Measurements from ENCODE around the gene OLIG1.

OLIG1 gene

DNA sequence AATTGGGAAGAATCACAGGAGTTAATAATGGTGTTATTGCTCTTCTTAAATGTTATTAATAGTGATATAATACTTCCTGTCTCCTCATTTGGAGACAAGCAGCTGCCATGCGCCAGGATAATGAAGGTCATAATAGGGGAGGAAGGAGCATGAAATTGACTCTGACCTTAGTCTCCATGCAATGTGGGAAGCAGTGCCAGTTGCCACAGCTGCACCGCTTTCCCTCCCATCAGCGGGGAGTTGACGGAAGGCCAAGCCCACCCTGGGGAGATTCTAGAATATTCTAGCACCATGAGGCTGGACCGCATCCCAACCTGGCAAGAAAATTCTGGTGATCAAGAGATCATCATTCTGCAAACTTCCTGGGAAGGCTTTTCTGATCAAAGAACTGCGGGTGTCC, 11.0 kb upstream of the OLIG1 start:
- Histone ChIP-seq H3K9me3 (ENCODE audit: insufficient read depth, low read length) (no peaks in the 10 kb centered on the region), H3K27me3 (ENCODE audit: low read depth, low read length) (peaks cover 7% of the 10 kb centered on the region), H3K4me3 (ENCODE audit: low read length) (no peak overlapping the region), H3K36me3 (replicated peaks; ENCODE audit: low read depth, low read length) (no peaks in the 10 kb centered on the region), H2AFZ (ENCODE audit: low read depth, low read length) (no peak overlapping the region), H3K4me2 (ENCODE audit: low read length) (no peak overlapping the region), H3K27ac (ENCODE audit: low read length) (no peak overlapping the region), H3K79me2 (ENCODE audit: low read length) (no peaks in the 10 kb centered on the region), H3K9ac (ENCODE audit: low read length) (no peak overlapping the region), H4K20me1 (ENCODE audit: insufficient read depth, low read length) (no peaks in the 10 kb centered on the region), H3K4me1 (ENCODE audit: low read length) (peaks cover 14% of the 10 kb centered on the region)
- TF ChIP-seq EZH2phosphoT487 (IDR thresholded peaks at IDR 0.05; ENCODE audit: low read depth) = no peak
- TF ChIP-seq, protein P1, sequence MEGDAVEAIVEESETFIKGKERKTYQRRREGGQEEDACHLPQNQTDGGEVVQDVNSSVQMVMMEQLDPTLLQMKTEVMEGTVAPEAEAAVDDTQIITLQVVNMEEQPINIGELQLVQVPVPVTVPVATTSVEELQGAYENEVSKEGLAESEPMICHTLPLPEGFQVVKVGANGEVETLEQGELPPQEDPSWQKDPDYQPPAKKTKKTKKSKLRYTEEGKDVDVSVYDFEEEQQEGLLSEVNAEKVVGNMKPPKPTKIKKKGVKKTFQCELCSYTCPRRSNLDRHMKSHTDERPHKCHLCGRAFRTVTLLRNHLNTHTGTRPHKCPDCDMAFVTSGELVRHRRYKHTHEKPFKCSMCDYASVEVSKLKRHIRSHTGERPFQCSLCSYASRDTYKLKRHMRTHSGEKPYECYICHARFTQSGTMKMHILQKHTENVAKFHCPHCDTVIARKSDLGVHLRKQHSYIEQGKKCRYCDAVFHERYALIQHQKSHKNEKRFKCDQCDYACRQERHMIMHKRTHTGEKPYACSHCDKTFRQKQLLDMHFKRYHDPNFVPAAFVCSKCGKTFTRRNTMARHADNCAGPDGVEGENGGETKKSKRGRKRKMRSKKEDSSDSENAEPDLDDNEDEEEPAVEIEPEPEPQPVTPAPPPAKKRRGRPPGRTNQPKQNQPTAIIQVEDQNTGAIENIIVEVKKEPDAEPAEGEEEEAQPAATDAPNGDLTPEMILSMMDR (IDR thresholded peaks at IDR 0.05; ENCODE audit: low read depth, low read length) = no peak

DNA sequence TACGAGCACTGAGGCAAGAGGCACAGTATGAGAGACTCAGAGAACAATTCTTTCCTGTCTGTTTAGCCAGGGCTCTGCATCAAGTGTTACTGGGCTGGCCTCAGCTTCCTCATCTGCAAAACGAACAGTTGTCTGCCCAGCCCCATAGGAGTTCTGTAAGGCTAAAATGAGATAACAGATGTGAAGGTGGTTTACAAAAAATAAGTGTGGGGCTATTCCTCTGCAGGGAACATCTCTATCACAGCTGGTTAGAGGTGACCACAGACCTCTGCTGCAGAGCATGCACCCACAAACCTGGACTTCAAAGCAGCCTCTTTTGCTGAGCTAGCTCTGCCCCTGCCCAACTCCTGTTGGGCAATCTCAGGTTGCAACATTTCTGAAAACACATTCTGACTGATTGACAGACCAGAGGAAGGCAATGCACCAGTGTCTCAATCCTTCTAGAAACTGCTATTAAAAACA, 10.5 kb upstream of the OLIG1 start:
- H3K4me2 ChIP-seq (ENCODE audit: low read length) = peak overlapping the region; percentile 22; the same call in 1 of the 2 replicates
- H3K9me3 ChIP-seq (ENCODE audit: insufficient read depth, low read length) = no peaks in the 10 kb centered on the region
- H4K20me1 ChIP-seq (ENCODE audit: insufficient read depth, low read length) = no peaks in the 10 kb centered on the region
- peaks cover 14% of the 10 kb centered on the region for H3K4me1 ChIP-seq (ENCODE audit: low read length)
- no peak overlapping the region for H3K4me3 ChIP-seq (ENCODE audit: low read length)
- no peaks in the 10 kb centered on the region for H3K36me3 ChIP-seq (replicated peaks; ENCODE audit: low read depth, low read length)
- H3K79me2 ChIP-seq (ENCODE audit: low read length) = no peaks in the 10 kb centered on the region
- peaks cover 7% of the 10 kb centered on the region for H3K27me3 ChIP-seq (ENCODE audit: low read depth, low read length)
- H3K9ac ChIP-seq (ENCODE audit: low read length) = no peak overlapping the region
- H3K27ac ChIP-seq (ENCODE audit: low read length) = no peak overlapping the region
- no peak for TF ChIP-seq EZH2phosphoT487 (IDR thresholded peaks at IDR 0.05; ENCODE audit: low read depth)
- TF ChIP-seq, protein P1 (IDR thresholded peaks at IDR 0.05; ENCODE audit: low read depth, low read length) = no peak
- H2AFZ ChIP-seq (ENCODE audit: low read depth, low read length) = no peak overlapping the region

DNA sequence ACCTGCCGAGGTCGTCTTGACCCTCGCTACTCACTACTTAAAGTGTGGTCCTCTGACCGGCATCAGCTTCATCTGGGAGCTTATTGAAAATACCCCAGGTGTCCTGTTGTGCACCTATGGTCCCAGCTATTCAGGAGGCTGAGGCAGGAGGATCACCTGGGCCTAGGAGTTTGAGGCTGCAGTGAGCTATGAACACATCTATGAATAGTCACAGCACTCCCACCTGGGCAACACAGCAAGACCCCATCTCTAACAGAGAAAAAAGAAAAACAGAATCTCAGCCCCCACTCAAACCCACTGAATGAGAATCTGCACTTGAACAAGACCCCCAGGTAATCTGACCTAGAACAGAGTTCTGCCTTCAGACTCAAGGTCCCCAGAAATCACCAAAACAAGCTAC, 8.7 kb upstream of the OLIG1 start:
- no peaks in the 10 kb centered on the region for H4K20me1 ChIP-seq (ENCODE audit: insufficient read depth, low read length)
- no peaks in the 10 kb centered on the region for H3K9me3 ChIP-seq (ENCODE audit: insufficient read depth, low read length)
- peaks cover 7% of the 10 kb centered on the region for H3K27me3 ChIP-seq (ENCODE audit: low read depth, low read length)
- TF ChIP-seq EZH2phosphoT487 (IDR thresholded peaks at IDR 0.05; ENCODE audit: low read depth) = no peak
- TF ChIP-seq, protein P1 (IDR thresholded peaks at IDR 0.05; ENCODE audit: low read depth, low read length) = no peak
- peaks cover 14% of the 10 kb centered on the region for H3K4me1 ChIP-seq (ENCODE audit: low read length)
- H3K9ac ChIP-seq (ENCODE audit: low read length) = no peak overlapping the region
- H3K79me2 ChIP-seq (ENCODE audit: low read length) = no peaks in the 10 kb centered on the region
- H3K4me3 ChIP-seq (ENCODE audit: low read length) = no peak overlapping the region
- H3K4me2 ChIP-seq (ENCODE audit: low read length) = no peak overlapping the region
- no peak overlapping the region for H2AFZ ChIP-seq (ENCODE audit: low read depth, low read length)
- no peak overlapping the region for H3K27ac ChIP-seq (ENCODE audit: low read length)
- no peaks in the 10 kb centered on the region for H3K36me3 ChIP-seq (replicated peaks; ENCODE audit: low read depth, low read length)

DNA sequence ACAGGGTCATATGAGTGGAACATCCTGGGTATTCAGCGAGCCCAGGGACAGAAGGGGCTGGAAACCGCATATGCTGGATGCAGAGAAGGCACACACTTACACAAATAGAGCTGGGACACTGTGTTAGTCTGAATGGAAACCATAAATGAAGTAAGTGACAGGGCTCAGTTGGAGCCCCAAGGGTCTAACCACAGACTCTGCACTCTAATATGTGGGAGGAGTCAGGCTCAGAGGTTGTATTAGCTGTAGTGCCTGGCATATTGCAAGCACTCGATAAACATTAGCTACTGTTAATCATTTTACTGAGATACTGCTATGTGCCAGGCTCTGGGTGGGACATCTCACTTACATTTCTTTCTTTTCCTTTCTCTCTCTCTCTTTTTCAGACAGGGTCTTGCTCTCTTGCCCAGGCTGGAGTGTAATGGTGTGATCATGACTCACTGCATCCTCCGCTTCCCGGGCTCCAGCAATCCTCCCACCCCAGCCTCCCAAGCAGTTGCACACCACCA, 6.5 kb upstream of the OLIG1 start:
- Histone ChIP-seq H3K9me3 (ENCODE audit: insufficient read depth, low read length) (no peaks in the 10 kb centered on the region), H3K4me2 (ENCODE audit: low read length) (no peak overlapping the region), H3K36me3 (replicated peaks; ENCODE audit: low read depth, low read length) (no peaks in the 10 kb centered on the region), H2AFZ (ENCODE audit: low read depth, low read length) (no peak overlapping the region), H3K27ac (ENCODE audit: low read length) (no peak overlapping the region), H3K27me3 (ENCODE audit: low read depth, low read length) (peaks cover 7% of the 10 kb centered on the region), H4K20me1 (ENCODE audit: insufficient read depth, low read length) (no peaks in the 10 kb centered on the region), H3K4me1 (ENCODE audit: low read length) (peaks cover 29% of the 10 kb centered on the region), H3K79me2 (ENCODE audit: low read length) (no peaks in the 10 kb centered on the region), H3K4me3 (ENCODE audit: low read length) (no peak overlapping the region), H3K9ac (ENCODE audit: low read length) (no peak overlapping the region)
- TF ChIP-seq, protein P1 (IDR thresholded peaks at IDR 0.05; ENCODE audit: low read depth, low read length) = no peak
- no peak for TF ChIP-seq EZH2phosphoT487 (IDR thresholded peaks at IDR 0.05; ENCODE audit: low read depth)
